Activated T-cell treated with anti-CD3 and anti-CD28 coated beads, Interleukin-2, amount 50 U/mL, for 72 hours (primary cell): Measurements from ENCODE around the gene NPY2R. TPM values are rescaled to one million over a fixed set of nuclear protein-coding genes. Genes with fewer than 3 reads are reported as not detected.

Experiments used
- total RNA-seq, 2 donors: library from RNA; stranded (reverse); gene quantifications; one replicate each; pipeline ENCODE4 v1.2.3, GENCODE V29; 2022

NPY2R gene
- total RNA-seq, 2 donors from 2014 or later = not detected

Other genes starting within 250 kb of the NPY2R start
- gene MAP9, start 168.3 kb downstream of the NPY2R start, total RNA-seq = 1 to 10 TPM; 8.0 to 9.9 TPM